ENCODE measurements around the gene DDTL. TPM values are rescaled to one million over a fixed set of nuclear protein-coding genes. Genes with fewer than 3 reads are reported as not detected.
"Not testable (repeated sequence)": the region's sequence is repeated elsewhere in the genome, so short reads cannot be mapped to it uniquely, and the experiment has no call there.

Gene DDTL
- 3.7 TPM for total RNA-seq

- DNase-seq (ENCODE audit: low spot score in 2 of 2) = not testable (repeated sequence)
- FAIRE-seq = peak; percentile 87
Measured at GRCh38 chr22:23966568-23966967, at the start of gene DDTL. Gene DDTL (plus strand): TSS chr22:23966888. CDS start chr22:23966915, 27 bp downstream.

- DNase-seq (ENCODE audit: low spot score in 2 of 2); FAIRE-seq: not testable (repeated sequence)
Measured at GRCh38 chr22:23920267-23920611, 46.4 kb upstream of the DDTL start.

- not testable (repeated sequence) for DNase-seq (ENCODE audit: low spot score in 2 of 2); FAIRE-seq
Measured at GRCh38 chr22:23921586-23922201, 45.0 kb upstream of the DDTL start.

GRCh38 chr22:23922921-23923320 is 43.8 kb upstream of the DDTL start:
- FAIRE-seq = no peak
- DNase-seq (ENCODE audit: low spot score in 2 of 2) = no peak

- FAIRE-seq (no peak), DNase-seq (ENCODE audit: low spot score in 2 of 2) (no peak)
Measured at GRCh38 chr22:23925020-23925606, 41.6 kb upstream of the DDTL start.

GRCh38 chr22:23926561-23926960 is 40.1 kb upstream of the DDTL start:
- no peak for FAIRE-seq
- no peak for DNase-seq (ENCODE audit: low spot score in 2 of 2)

- DNase-seq (ENCODE audit: low spot score in 2 of 2) = no peak
Measured at GRCh38 chr22:23938328-23939016, 28.2 kb upstream of the DDTL start.

GRCh38 chr22:23939017-23939357 is 27.7 kb upstream of the DDTL start:
- FAIRE-seq = no peak
- DNase-seq (ENCODE audit: low spot score in 2 of 2) = no peak

More at GRCh38 chr22:23938328-23939016, 28.2 kb upstream of the DDTL start:
- FAIRE-seq = no peak

GRCh38 chr22:23940166-23940565 is 26.5 kb upstream of the DDTL start:
- not testable (repeated sequence) for FAIRE-seq; DNase-seq (ENCODE audit: low spot score in 2 of 2)

GRCh38 chr22:23947391-23947790 is 19.3 kb upstream of the DDTL start:
- FAIRE-seq; DNase-seq (ENCODE audit: low spot score in 2 of 2): not testable (repeated sequence)

- not testable (repeated sequence) for DNase-seq (ENCODE audit: low spot score in 2 of 2); FAIRE-seq
Measured at GRCh38 chr22:23949764-23950163, 16.9 kb upstream of the DDTL start.

GRCh38 chr22:23951383-23951782 is 15.3 kb upstream of the DDTL start:
- DNase-seq (ENCODE audit: low spot score in 2 of 2); FAIRE-seq: not testable (repeated sequence)

GRCh38 chr22:23952794-23953405 is 13.8 kb upstream of the DDTL start:
- DNase-seq (ENCODE audit: low spot score in 2 of 2); FAIRE-seq: not testable (repeated sequence)

GRCh38 chr22:23953485-23953884 is 13.2 kb upstream of the DDTL start:
- not testable (repeated sequence) for DNase-seq (ENCODE audit: low spot score in 2 of 2); FAIRE-seq

- DNase-seq (ENCODE audit: low spot score in 2 of 2); FAIRE-seq: not testable (repeated sequence)
Measured at GRCh38 chr22:23954193-23954990, 12.3 kb upstream of the DDTL start.

- DNase-seq (ENCODE audit: low spot score in 2 of 2); FAIRE-seq: not testable (repeated sequence)
Measured at GRCh38 chr22:23954991-23955305, 11.7 kb upstream of the DDTL start.

GRCh38 chr22:23955886-23956285 is 10.8 kb upstream of the DDTL start:
- FAIRE-seq; DNase-seq (ENCODE audit: low spot score in 2 of 2): not testable (repeated sequence)

- peak; percentile 59 to 64 for DNase-seq (ENCODE audit: low spot score in 2 of 2)
- not testable (repeated sequence) for FAIRE-seq
Measured at GRCh38 chr22:23956301-23956900, 10.3 kb upstream of the DDTL start.

- not testable (repeated sequence) for FAIRE-seq
Measured at GRCh38 chr22:23961084-23961771, 5.5 kb upstream of the DDTL start, which contains the start of gene GSTT2B. Gene GSTT2B (minus strand): TSS chr22:23961195. CDS start chr22:23961131, 64 bp downstream.

More at GRCh38 chr22:23961084-23961771, 5.5 kb upstream of the DDTL start, which contains the start of gene GSTT2B:
- DNase-seq (ENCODE audit: low spot score in 2 of 2) = not testable (repeated sequence)
